Loucy (cell line): ENCODE measurements around the gene SHISAL1.

ENCODE experiments used
- H2AFZ ChIP-seq: fragments of 200-600 bp; sonication (generic); 2 replicates; pipeline ENCODE4 v1.6.0; 2016; ENCODE audit warnings: antibody characterized with exemption, mild to moderate bottlenecking, low read length, moderate library complexity
- H3F3A ChIP-seq: fragments of 200-600 bp; 2 replicates; pipeline ENCODE4 v1.6.0; 2016; ENCODE audit warnings: antibody characterized with exemption, low read depth, mild to moderate bottlenecking
- H3K27me3 ChIP-seq: fragments of 200-600 bp; sonication (generic); 2 replicates; pipeline ENCODE4 v1.6.1; 2014; ENCODE audit warnings: low read length, mild to moderate bottlenecking; ENCODE audit not compliant: insufficient read depth, poor library complexity, severe bottlenecking
- H3K36me3 ChIP-seq: fragments of 200-600 bp; sonication (generic); 2 replicates; pipeline ENCODE4 v1.6.1; 2016; ENCODE audit warnings: low read length; ENCODE audit not compliant: insufficient read depth
- H3K4me1 ChIP-seq: fragments of 200-600 bp; sonication (generic); 2 replicates; pipeline ENCODE4 v1.5.1; 2014; ENCODE audit warnings: low read length, mild to moderate bottlenecking; ENCODE audit not compliant: insufficient read depth, poor library complexity, severe bottlenecking
- H3K4me2 ChIP-seq: fragments of 200-600 bp; sonication (generic); 2 replicates; pipeline ENCODE4 v1.6.0; 2014; ENCODE audit warnings: antibody characterized with exemption, low read length, low read depth, mild to moderate bottlenecking; ENCODE audit not compliant: poor library complexity, severe bottlenecking
- H3K4me3 ChIP-seq: fragments of 200-600 bp; sonication (generic); 2 replicates; pipeline ENCODE4 v1.5.1; 2014; ENCODE audit warnings: low read length, mild to moderate bottlenecking, mixed read lengths; ENCODE audit not compliant: poor library complexity, severe bottlenecking
- H3K79me2 ChIP-seq: fragments of 200-600 bp; sonication (generic); 2 replicates; pipeline ENCODE4 v1.6.1; 2014; ENCODE audit warnings: low read length; ENCODE audit not compliant: insufficient read depth
- H3K9ac ChIP-seq: fragments of 200-600 bp; sonication (generic); 2 replicates; pipeline ENCODE4 v1.6.0; 2014; ENCODE audit warnings: mild to moderate bottlenecking, low read depth, low read length, moderate library complexity; ENCODE audit not compliant: poor library complexity, severe bottlenecking
- H3K9me2 ChIP-seq: fragments of 200-600 bp; sonication (generic); replicated peaks from 2 replicates; pipeline ENCODE4 v1.6.1; 2016; ENCODE audit warnings: low read depth, low read length, mixed read lengths
- H3K9me3 ChIP-seq: fragments of 200-600 bp; sonication (generic); 2 replicates; pipeline ENCODE4 v1.6.1; 2014; ENCODE audit warnings: mild to moderate bottlenecking, antibody characterized with exemption, low read length, low read depth; ENCODE audit not compliant: insufficient read depth
- H4K20me1 ChIP-seq: fragments of 200-600 bp; sonication (generic); 2 replicates; pipeline ENCODE4 v1.6.0; 2014; ENCODE audit warnings: antibody characterized with exemption, low read length, mild to moderate bottlenecking; ENCODE audit not compliant: insufficient read depth, poor library complexity, severe bottlenecking
- EZH2phosphoT487 ChIP-seq: fragments of 200-600 bp; IDR thresholded peaks from 2 replicates; pipeline ENCODE4 v1.6.1; 2018; ENCODE audit warnings: antibody characterized with exemption, mild to moderate bottlenecking, moderate library complexity, borderline replicate concordance
- TF ChIP-seq, protein P1 (sequence below): fragments of 200-600 bp; sonication (generic); conservative IDR thresholded peaks from 2 replicates; pipeline ENCODE4 v1.5.1; 2014; ENCODE audit warnings: mild to moderate bottlenecking, antibody characterized with exemption, low read length

The SHISAL1 gene

DNA sequence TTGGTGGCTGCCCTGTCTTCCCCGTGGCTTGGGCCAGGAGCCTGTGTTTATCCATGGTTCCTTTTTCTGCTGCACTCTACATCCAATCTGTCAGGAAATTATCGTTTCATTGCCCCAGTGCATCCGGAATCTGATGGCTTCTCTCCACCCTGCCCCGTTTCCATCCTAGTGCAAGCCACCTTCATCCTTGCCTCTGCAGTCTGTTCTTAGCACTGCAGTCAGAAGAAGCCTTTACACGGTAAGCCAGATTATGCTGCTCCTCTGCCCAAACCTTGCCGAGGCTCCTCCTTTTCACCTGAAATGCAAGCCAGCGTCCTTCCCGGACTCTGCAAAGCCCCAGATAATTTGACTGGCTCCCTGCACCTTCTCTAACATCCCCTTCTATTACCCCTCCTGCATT lies 86.9 kb downstream of the SHISAL1 start:
- Histone ChIP-seq H3K79me2 (no peaks in the 10 kb centered on the region), H3F3A (no peaks in the 10 kb centered on the region), H3K4me3 (no peak overlapping the region), H3K9me2 (no peaks in the 10 kb centered on the region), H2AFZ (no peak overlapping the region), H3K9ac (no peak overlapping the region), H3K9me3 (no peaks in the 10 kb centered on the region), H3K36me3 (no peaks in the 10 kb centered on the region), H3K27me3 (no peaks in the 10 kb centered on the region), H3K4me2 (no peak overlapping the region), H4K20me1 (no peaks in the 10 kb centered on the region), H3K4me1 (no peaks in the 10 kb centered on the region)
- TF ChIP-seq, protein P1, sequence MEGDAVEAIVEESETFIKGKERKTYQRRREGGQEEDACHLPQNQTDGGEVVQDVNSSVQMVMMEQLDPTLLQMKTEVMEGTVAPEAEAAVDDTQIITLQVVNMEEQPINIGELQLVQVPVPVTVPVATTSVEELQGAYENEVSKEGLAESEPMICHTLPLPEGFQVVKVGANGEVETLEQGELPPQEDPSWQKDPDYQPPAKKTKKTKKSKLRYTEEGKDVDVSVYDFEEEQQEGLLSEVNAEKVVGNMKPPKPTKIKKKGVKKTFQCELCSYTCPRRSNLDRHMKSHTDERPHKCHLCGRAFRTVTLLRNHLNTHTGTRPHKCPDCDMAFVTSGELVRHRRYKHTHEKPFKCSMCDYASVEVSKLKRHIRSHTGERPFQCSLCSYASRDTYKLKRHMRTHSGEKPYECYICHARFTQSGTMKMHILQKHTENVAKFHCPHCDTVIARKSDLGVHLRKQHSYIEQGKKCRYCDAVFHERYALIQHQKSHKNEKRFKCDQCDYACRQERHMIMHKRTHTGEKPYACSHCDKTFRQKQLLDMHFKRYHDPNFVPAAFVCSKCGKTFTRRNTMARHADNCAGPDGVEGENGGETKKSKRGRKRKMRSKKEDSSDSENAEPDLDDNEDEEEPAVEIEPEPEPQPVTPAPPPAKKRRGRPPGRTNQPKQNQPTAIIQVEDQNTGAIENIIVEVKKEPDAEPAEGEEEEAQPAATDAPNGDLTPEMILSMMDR, result no peak
- no peak for TF ChIP-seq EZH2phosphoT487

DNA sequence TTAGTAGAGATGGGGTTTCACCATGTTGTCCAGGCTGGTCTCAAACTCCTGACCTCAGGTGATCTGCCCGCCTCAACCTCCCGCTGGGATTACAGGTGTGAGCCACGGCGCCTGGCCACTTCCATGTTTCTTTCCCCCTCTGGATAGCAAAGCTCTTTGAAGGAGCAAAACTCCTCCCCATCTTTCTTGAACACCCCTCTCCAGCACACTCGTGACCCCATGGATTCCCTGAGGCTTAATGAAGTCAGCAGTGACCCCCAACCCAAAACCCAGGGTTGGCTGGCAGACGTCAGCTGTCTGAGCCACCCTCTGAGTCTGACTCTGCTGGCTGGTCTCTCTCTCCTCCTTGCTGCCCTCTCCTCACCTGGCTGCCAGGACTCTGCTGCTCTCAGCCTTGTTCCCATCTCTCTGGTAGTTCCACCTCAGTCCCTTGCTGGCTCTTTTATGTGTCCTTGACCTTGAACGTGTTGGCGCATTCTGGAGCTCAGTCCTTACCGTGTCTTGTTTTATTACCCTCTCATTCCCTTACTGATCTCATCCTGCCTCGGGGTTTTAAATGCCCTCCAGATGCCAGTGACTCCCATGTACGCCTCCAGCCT lies 87.6 kb downstream of the SHISAL1 start:
- Histone ChIP-seq H3F3A (no peaks in the 10 kb centered on the region), H3K79me2 (no peaks in the 10 kb centered on the region), H3K4me3 (no peak overlapping the region), H3K9ac (no peak overlapping the region), H3K4me2 (no peak overlapping the region), H3K27me3 (no peaks in the 10 kb centered on the region), H3K9me3 (no peaks in the 10 kb centered on the region), H2AFZ (no peak overlapping the region), H3K9me2 (no peaks in the 10 kb centered on the region), H3K36me3 (no peaks in the 10 kb centered on the region), H4K20me1 (no peaks in the 10 kb centered on the region), H3K4me1 (no peaks in the 10 kb centered on the region)
- TF ChIP-seq, protein P1, result no peak
- TF ChIP-seq EZH2phosphoT487, result no peak

DNA sequence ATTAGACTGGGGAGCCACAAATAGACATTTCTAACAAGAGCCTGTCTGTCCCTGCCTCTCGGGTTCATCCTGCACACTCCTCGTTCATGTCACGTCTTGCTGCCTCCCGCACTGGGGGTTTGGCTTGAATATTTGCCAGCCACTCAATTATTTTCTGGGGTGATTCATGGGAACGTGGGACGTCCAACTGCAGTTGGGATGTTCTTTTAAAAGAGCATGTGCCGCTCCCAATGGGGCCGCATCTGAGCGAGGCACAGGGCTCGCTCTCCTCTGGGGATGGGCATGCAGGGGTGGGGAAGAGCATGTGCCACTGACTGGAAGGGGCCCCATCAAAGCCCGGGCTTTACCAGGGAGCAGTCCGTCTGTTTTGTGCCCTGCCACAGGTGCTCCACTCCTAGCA lies 88.6 kb downstream of the SHISAL1 start:
- Histone ChIP-seq H2AFZ (no peak overlapping the region), H3K79me2 (no peaks in the 10 kb centered on the region), H4K20me1 (no peaks in the 10 kb centered on the region), H3K36me3 (no peaks in the 10 kb centered on the region), H3K4me2 (no peak overlapping the region), H3K9ac (no peak overlapping the region), H3F3A (no peaks in the 10 kb centered on the region), H3K4me1 (no peaks in the 10 kb centered on the region), H3K9me3 (no peaks in the 10 kb centered on the region), H3K4me3 (no peak overlapping the region), H3K27me3 (no peaks in the 10 kb centered on the region), H3K9me2 (no peaks in the 10 kb centered on the region)
- no peak for TF ChIP-seq EZH2phosphoT487

DNA sequence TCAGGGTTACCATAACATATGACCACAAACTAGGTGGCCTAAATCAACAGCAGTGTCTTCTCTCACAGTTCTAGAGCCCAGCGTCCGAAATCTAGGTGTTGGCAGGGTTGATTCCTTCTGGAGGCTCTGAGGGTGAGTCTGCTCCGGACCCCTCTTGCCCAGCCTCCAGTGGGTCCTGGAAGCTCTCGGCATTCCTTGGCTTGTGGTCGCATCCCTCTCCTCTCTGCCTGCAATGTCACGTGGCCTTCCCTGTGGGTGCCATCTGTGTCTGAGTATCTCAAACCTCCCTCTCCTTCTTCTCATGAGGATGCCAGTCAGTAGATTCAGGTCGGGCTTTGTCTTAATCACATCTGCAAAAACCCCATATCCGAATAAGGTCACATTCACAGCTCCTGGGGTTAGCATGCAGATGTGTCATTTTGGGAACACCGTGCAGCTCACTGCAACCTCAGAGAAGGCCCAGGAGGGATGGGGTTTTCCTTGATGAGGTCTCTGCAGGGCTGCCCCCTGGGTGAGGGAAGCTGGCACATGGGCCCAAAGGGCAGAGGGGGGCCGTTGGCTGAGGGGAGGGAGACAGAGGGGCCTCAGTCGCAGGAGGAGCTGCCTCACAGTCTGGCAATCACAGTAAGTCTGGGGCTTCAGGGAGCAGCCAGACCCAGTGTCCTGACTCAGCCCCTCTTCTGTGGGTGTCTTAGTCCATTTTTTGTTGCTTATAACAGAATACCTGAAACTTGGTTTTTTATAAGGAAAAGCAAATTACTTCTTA lies 90.9 kb downstream of the SHISAL1 start:
- Histone ChIP-seq H3K9me3 (no peaks in the 10 kb centered on the region), H3F3A (no peaks in the 10 kb centered on the region), H3K27me3 (no peaks in the 10 kb centered on the region), H3K9ac (no peak overlapping the region), H3K4me1 (no peaks in the 10 kb centered on the region), H3K4me2 (no peak overlapping the region), H3K4me3 (no peak overlapping the region), H2AFZ (no peak overlapping the region), H3K79me2 (no peaks in the 10 kb centered on the region), H3K36me3 (no peaks in the 10 kb centered on the region), H3K9me2 (no peaks in the 10 kb centered on the region), H4K20me1 (no peaks in the 10 kb centered on the region)
- TF ChIP-seq, protein P1, result no peak
- TF ChIP-seq EZH2phosphoT487, result no peak
